ENCODE results near the gene TUT7.
A peak's percentile ranks its signal among the peaks of the same experiment; 100 is the strongest.
"Not testable (repeated sequence)": the region's sequence is repeated elsewhere in the genome, so short reads cannot be mapped to it uniquely, and the experiment has no call there.

Gene TUT7, protein sequence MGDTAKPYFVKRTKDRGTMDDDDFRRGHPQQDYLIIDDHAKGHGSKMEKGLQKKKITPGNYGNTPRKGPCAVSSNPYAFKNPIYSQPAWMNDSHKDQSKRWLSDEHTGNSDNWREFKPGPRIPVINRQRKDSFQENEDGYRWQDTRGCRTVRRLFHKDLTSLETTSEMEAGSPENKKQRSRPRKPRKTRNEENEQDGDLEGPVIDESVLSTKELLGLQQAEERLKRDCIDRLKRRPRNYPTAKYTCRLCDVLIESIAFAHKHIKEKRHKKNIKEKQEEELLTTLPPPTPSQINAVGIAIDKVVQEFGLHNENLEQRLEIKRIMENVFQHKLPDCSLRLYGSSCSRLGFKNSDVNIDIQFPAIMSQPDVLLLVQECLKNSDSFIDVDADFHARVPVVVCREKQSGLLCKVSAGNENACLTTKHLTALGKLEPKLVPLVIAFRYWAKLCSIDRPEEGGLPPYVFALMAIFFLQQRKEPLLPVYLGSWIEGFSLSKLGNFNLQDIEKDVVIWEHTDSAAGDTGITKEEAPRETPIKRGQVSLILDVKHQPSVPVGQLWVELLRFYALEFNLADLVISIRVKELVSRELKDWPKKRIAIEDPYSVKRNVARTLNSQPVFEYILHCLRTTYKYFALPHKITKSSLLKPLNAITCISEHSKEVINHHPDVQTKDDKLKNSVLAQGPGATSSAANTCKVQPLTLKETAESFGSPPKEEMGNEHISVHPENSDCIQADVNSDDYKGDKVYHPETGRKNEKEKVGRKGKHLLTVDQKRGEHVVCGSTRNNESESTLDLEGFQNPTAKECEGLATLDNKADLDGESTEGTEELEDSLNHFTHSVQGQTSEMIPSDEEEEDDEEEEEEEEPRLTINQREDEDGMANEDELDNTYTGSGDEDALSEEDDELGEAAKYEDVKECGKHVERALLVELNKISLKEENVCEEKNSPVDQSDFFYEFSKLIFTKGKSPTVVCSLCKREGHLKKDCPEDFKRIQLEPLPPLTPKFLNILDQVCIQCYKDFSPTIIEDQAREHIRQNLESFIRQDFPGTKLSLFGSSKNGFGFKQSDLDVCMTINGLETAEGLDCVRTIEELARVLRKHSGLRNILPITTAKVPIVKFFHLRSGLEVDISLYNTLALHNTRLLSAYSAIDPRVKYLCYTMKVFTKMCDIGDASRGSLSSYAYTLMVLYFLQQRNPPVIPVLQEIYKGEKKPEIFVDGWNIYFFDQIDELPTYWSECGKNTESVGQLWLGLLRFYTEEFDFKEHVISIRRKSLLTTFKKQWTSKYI (N-terminal part only)

DNA sequence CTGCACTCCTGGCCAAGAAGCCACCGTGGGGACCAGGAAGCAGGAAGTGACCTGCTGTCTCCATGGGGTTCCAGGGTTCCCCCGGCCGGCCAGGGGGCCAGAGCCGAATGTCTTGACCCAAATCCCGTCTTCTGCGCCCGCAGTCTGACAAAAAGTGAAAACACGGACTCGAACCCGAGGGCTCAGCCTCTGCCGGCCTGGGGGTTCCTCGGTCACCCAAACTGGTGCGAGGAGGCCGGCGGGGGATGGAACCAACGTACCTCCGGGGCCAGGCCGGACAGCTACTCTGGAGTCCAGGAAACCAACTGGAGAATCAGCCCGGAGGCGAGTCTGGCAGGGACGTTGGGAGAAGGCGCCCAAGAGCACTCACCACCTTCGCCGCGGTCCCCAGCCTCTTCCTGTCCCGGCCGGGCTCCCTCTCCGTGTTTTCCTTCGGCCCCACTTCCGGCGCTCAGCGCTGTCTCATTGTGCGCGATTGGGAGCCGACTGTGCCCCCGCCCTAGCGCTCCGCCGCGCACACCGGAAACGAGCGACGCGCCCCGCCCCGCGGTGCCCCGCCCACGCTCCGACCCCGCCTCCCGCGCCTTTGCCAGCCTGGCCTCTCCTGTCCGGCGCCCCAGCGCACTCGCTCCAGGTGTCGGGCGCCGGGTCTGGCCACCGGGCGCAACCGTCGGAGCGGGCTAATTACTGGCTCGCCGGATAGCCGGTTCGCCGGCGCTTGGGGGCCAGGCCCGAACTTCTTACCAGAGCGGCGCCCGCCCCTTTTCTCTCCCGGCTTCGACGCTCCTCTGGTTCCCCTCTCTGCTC is at the start of gene TUT7:
Gene TUT7, minus strand, starts transcription at position 400 of the 807 bp plus-strand sequence. CDS start 1,211 bp downstream, outside the sequence.
- DNase-seq, result peak; percentile 96

DNA sequence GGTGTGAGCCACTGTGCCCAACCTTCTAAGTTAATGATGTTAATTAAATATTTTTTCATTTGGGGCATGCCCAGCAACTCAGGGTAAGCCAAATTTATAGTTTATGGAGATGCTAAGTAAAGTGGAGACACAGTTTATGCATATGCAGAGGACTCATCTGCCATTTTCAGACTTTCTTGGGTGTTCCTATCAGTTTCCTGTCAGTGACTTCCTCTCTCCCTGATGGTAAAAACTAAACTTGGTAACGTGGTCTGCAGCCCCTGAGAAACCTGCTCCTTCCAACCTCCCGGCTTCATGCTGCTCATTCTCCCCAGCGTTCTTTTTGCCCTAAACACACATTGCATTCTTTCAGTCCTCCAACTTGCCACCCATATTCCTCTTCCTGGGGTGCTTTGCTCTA is 48.4 kb upstream of the TUT7 start:
- no peak for DNase-seq

DNA sequence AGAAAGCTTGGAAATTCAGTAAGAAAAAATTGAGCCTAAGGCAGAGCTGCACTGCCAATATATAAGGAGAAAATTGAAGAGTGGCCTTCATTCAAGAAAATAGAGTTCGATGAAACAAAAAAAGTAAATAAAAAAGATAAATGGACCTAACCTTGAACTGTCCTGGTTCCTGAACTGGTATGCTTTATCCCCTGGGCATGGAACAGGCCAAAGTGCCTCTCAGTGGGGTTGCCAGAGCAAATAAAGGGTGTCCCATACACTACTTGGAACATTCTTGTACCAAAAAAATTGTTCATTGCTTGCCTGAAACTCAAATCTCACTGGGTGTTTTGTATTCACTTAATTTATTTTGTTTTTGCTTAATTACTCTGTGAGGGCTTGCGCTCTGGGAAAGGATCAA is 42.2 kb upstream of the TUT7 start:
- DNase-seq, result no peak

DNA sequence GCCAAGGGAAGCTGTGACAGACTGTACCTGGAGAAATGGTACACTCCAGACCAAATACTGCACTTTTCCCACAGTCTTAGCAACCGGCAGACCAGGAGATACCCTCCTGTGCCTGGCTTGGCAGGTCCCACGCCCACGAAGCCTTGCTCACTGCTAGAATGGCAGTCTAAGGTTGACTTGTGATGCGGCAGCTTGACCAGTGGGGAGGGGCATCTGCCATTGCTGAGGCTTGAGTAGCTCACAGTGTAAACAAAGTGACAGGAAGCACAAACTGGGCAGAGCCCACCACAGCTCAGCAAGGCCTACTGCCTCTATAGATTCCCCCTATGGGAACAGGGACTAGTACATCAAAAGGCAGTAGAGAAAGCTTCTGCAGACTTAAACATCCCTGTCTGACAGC is 36.0 kb upstream of the TUT7 start:
- not testable (repeated sequence) for DNase-seq

DNA sequence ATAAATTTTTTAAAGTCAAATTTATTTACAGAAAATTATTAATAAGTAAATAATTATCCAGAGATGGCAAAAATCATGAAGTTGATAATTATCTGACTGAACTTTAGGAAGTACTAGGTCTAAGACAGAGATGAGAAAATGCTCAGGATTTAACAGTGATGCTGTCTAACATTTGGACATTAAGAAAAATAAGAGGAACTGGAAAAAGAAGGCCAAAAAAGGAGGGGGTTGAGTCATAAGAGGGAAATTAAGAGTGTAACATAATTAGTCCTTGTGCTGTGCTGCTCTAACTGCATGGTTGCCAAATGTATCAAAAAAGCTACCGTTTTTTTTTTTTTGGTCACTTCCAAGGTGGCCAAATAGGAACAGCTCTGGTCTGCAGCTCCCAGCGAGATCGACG is 35.4 kb upstream of the TUT7 start:
- no peak for DNase-seq

DNA sequence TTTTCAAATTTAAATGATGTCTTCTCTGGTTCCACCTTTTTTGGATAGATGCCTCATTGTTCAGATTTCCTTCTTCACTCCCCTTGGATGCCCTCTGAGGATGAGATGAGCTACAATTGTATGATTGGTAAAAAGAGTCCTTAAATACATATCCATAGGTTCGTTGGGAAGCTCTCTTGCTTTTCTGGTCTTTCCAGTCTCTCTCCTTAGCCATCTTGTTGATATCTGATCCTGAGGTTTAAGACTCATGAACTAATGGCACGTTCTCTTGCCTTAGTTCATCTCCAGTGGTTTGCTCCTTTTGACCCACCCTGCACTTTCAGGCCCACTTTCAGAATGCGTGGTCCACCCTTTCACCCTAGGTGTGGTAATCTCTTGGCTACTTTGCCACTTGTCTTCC is 33.2 kb upstream of the TUT7 start:
- DNase-seq, result no peak

DNA sequence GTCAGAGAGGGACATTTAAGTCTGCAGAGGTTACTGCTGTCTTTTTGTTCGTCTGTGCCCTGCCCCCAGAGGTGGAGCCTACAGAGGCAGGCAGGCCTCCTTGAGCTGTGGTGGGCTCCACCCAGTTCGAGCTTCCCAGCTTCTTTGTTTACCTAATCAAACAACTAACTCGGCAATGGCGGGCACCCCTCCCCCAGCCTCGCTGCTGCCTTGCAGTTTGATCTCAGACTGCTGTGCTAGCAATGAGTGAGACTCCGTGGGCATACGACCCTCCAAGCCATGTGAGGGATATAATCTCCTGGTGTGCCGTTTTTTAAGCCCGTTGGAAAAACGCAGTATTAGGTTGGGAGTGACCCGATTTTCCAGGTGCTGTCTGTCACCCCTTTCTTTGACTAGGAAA is 28.8 kb upstream of the TUT7 start:
- DNase-seq, result not testable (repeated sequence)

DNA sequence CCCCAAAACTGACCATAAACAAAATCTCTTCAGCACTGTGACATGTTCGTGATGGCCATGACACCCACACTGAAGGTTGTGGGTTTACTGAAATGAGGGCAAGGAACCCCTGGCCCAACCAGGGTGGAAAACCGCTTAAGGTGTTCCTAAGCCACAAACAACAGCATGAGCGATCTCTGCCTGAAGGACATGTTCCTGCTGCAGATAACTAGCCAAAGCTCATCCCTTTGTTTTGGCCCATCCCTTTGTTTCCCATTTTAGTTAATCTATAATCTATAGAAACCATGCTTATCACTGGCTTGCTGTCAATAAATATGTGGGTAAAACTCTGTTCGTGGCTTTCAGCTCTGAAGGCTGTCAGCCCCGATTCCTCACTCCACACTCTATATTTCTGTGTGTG is 21.8 kb upstream of the TUT7 start:
- DNase-seq, result no peak

DNA sequence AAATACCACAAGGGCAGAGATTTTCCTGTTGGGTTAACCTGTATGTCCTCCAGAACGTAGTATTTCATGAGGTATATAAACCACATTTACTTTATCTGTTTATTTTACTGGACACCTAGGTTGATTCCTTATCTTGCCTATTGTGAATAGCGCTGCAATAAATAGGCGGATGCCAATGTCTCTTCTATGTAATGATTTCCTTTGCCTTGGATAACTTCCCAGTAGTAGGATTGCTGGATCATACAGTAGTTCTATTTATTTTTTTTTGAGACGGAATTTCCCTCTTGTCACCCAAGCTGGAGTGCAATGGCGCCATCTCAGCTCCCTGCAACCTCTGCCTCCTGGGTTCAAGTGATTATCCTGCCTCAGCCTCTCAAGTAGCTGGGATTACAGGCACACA is 15.6 kb upstream of the TUT7 start:
- no peak for DNase-seq

DNA sequence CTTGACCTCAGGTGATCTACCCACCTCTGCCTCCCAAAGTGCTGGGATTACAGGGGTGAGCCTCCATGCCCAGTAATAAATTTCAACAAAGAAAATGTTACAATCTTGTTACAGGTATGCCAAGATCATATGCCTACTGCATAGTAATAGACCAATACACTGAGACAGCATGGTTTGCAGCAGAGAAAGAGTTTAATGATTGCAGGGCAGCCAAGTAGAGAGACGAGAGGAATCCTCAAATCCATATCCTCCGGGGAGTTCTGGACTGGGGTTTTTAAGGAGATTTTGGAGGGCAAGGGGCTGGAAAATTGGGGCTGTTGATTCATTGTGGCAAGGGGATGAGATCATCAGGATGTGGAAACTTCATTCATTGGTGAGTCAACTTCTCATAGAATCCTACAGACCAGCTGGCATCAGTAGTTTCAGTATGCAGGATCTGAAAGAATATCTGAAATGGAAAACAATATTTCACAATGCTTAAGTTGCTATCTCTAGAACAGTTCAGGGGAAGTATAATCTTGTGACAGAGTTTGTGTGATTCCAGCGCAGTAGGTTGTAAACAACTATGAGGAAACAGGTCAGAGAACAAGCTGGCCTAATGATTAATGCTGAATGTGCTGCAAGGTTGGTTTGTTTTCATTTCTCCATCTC is 14.8 kb upstream of the TUT7 start:
- peak; percentile 54 for DNase-seq

DNA sequence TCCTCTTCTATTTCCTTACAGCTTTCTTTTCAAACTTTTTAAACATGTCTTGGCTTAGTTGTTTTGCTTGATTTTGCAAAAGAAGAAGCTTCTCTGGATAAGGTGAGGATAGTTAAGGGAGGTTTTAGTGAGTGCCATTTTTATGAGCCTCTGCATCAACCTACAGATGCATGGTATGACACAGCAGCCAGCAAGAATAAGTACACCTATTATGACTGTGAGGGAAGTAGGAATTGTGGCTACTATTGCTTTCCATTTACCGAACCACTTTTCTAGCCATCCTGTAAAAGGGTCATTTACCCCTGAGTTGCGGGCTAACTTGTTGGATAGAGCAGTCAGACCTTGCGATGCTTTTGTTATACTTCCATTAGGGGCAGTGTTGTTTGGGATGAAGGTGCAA is 7.0 kb upstream of the TUT7 start:
- DNase-seq, result no peak

DNA sequence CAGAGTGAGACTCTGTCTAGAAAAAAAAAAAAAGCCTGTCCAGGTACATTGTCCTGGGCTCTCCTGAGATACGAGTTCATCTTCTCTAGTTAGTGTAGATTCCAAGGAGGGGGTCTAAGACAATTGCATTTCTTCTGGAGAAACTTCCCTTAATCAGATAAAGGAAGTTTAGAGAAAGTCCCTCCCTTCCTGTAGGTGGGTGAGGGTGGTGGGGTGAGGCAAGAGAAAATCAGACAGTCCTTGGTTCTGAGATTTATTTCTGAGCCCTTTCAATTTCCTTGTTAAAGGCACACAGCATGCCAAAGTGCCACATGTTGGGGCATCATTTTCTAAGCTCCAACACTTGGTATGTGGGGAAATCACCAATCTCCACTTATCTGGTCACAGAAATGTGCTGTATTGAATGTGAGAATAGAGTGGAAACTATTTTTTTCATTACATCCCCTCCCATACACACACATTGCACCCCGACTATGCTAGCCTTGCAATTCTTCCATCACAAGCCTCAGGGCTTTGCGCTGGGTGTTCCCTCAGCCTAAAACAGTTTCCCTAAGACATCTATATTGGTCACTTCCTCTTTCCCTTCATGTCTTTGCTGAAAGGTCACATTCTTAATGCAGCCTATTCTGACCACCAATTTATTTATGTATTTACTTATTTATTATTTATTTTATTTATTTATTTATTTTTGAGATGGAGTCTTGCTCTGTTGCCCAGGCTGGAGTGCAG is 5.1 kb upstream of the TUT7 start:
- DNase-seq, result no peak

DNA sequence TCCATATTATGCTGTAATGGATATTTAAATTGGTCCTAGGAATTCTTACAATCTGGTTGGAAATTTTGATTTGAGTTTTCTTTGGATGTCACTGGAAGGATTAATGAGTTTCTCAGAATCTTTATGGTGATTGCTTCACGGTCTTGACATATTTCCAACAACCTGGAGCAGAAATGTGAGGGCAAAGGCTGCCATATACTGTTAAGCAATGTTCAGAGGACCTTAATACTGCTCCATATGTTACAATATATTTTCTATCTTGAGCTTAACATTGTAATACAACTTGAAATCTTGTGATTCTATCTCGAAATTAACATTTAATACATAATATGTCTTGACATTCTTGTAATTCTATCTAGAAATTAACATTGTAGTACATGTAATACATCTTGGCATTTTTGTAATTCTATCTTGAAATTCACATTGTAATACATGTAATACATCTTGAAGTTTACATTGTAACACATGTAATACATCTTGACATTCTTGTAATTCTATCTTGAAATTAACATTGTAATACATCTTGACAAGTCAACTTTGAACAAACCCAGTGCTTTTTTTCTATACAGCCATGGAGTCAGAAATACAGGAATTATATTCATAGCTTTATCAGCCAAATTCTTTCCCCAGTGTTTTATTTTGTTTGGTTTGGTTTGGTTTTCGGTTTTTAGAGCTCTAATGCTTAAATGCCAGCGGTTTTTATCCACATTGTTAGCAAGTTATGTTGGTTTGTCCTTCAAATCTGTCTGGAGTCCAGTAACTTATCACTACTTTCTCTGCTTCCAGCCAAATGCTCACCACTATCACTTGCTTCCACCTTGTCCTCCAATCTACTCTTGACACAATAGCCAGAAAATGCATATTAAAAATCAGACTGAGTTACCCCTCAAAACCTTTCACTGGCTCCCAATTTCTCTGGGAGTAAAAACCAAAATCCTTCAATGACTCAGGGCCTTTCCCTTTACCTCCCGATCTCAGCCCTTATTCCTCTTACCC is 3.0 kb upstream of the TUT7 start:
- no peak for DNase-seq

DNA sequence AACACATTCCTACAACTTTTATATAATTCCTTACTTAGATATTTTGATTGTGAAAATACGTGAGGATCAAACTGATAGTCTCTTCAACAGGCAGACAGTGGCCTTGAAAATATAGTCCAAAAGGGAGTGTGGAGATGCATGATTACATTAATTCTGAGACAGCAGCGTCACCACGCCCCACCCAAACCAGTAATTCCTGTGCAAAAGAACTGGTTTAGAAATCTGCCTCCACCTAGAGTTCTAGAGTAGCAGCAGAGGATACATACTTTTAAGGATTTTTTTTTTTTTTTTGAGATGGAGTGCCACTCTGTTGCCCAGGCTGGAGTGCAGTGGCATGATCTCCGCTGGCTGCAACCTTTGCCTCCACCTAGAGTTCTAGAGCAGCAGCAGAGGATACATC is 1.6 kb upstream of the TUT7 start:
- DNase-seq, result no peak

DNA sequence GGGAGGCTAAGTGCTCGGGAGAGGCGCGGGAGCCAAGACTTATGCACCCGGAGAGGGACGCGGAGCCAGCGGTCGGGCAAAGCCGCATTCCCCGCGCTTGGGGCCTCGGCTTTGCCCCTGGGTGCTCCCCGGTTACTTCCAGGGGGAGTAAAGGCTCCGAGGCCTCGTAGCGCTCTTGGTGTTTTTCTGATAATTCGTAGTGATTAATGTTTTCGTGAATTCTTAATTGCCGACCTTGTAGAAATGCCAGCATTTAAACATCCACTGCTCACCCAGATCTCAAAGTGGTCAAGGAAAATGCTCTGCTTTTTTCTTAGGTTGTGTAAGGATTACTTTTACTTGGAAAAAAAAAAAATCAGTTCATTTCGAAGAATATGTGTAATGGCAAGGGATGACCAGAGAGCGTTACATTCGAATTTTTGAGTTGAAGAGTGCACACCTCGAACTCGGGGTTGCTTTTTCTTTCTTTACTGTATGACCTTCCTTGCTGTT is 654 bp upstream of the TUT7 start:
- no peak for DNase-seq

DNA sequence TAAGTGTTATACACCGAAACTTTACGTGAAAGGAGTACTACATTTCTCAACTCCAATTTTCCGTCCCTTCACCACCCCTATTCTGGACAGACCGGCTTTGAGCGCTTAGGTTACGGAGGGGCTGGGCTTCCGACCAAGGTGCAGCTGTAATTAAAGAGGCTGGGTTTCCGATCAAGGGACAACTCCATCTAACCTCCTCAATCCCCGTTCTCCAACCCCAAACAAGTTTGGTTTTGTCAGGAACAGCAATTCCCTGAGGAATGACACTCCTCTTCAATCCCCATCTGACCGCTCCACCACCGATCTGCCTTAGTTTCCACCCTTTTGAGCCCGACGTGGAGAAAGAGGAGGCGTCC is 577 bp downstream of the TUT7 start:
- DNase-seq, result no peak

DNA sequence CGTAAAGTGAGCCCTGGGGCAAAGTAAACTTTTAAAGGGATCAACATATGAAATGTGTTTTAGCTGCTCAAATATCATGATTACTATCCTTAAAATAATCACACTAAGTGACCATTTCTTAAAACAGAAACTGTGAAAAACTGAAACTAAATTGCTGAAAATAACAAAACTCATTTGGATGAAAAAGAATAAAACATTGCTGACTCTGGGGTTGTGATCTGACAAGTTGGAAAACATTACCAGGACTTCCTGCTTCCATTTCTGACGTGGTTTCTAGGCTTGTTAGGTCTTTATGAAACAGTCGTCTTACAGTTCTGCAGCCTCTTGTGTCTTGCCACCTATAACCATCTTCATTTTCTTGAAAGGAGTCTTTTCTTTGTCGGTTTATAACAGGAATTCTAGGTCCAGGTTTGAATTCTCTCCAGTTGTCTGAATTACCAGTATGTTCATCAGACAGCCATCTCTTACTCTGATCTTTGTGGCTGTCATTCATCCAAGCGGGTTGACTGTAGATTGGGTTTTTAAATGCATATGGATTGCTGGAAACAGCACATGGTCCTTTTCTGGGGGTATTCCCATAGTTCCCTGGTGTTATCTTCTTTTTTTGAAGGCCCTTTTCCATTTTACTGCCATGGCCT is 1.7 kb downstream of the TUT7 start:
- no peak for DNase-seq

DNA sequence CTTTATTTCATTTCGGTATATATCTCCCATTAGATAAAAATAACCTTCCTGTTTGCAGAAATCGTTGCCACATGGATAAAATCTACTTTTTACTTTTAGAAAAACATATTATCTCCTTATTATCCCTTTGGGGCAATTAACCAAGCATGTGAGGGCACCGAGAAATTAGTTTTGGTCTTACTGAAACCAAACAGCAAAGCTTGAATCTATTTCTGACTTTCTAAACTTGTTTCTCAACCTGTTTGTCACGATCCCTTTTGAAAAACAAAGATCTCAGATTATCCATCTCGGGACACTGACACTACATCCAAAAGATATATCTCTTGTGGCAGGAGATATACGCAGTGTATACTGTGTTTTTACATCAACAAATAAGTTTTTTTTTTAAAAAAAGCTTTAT is 2.3 kb downstream of the TUT7 start:
- DNase-seq, result no peak
